Astrocyte (in vitro differentiated cells and primary cell): Measurements from ENCODE around the gene SARNP. TPM values are rescaled to one million over a fixed set of nuclear protein-coding genes. Genes with fewer than 3 reads are reported as not detected.

ENCODE experiments used
- DNase-seq: peaks from one replicate; pipeline ENCODE4 v3.0.0-alpha.2; 2010; ENCODE audit warnings: low read depth
- FAIRE-seq: peaks from 2 replicates; lab custom pipeline; 2011; peaks lifted over from hg19 to GRCh38; lab: Jason Lieb, UNC
- H2AFZ ChIP-seq: 2 replicates; pipeline ENCODE4 v1.6.0; 2012; ENCODE audit warnings: low read depth, low read length, inconsistent platforms
- H3K27ac ChIP-seq: 2 replicates; pipeline ENCODE4 v1.5.1; 2011; ENCODE audit warnings: low read depth, low read length, inconsistent platforms
- H3K27me3 ChIP-seq: 2 replicates; pipeline ENCODE4 v1.6.0; 2011; ENCODE audit warnings: low read length, inconsistent platforms; ENCODE audit not compliant: insufficient read depth
- H3K36me3 ChIP-seq: 2 replicates; pipeline ENCODE4 v1.5.1; 2011; ENCODE audit warnings: low read length, inconsistent platforms; ENCODE audit not compliant: insufficient read depth
- H3K4me1 ChIP-seq: 2 replicates; pipeline ENCODE4 v1.5.1; 2011; ENCODE audit warnings: low read length, inconsistent platforms; ENCODE audit not compliant: insufficient read depth
- H3K4me2 ChIP-seq: 2 replicates; pipeline ENCODE4 v1.6.0; 2012; ENCODE audit warnings: low read length, inconsistent platforms
- H3K4me3 ChIP-seq: 2 replicates; pipeline ENCODE4 v1.5.1; 2011; ENCODE audit warnings: low read depth, mild to moderate bottlenecking, low read length, inconsistent platforms; ENCODE audit not compliant: insufficient read depth
- H3K79me2 ChIP-seq: 2 replicates; pipeline ENCODE4 v1.6.0; 2012; ENCODE audit warnings: mild to moderate bottlenecking, low read length, inconsistent platforms; ENCODE audit not compliant: insufficient read depth
- H3K9ac ChIP-seq: 2 replicates; pipeline ENCODE4 v1.6.0; 2012; ENCODE audit warnings: mild to moderate bottlenecking, low read length, inconsistent platforms
- H3K9me3 ChIP-seq: 2 replicates; pipeline ENCODE4 v1.5.1; 2012; ENCODE audit warnings: low read depth, mild to moderate bottlenecking, low read length, inconsistent platforms; ENCODE audit not compliant: insufficient read depth
- H4K20me1 ChIP-seq: 2 replicates; pipeline ENCODE4 v1.6.0; 2012; ENCODE audit warnings: low read length, inconsistent platforms; ENCODE audit not compliant: insufficient read depth
- H3K27ac Mint-ChIP-seq: one replicate; pipeline ENCODE4 v1.8.0; 2021; ENCODE audit warnings: mild to moderate bottlenecking, mixed read lengths; ENCODE audit not compliant: unreplicated experiment
- H3K27me3 Mint-ChIP-seq: one replicate; pipeline ENCODE4 v1.8.0; 2021; ENCODE audit warnings: low read depth, mixed read lengths; ENCODE audit not compliant: unreplicated experiment
- H3K36me3 Mint-ChIP-seq: one replicate; pipeline ENCODE4 v1.8.0; 2021; ENCODE audit warnings: low read depth, mixed read lengths; ENCODE audit not compliant: unreplicated experiment
- H3K4me1 Mint-ChIP-seq: one replicate; pipeline ENCODE4 v1.8.0; 2021; ENCODE audit warnings: low read depth, mixed read lengths; ENCODE audit not compliant: unreplicated experiment
- H3K4me3 Mint-ChIP-seq: one replicate; pipeline ENCODE4 v1.8.0; 2021; ENCODE audit warnings: mild to moderate bottlenecking, moderate library complexity, mixed read lengths; ENCODE audit not compliant: unreplicated experiment
- H3K9me3 Mint-ChIP-seq: one replicate; pipeline ENCODE4 v1.8.0; 2021; ENCODE audit warnings: mild to moderate bottlenecking, mixed read lengths; ENCODE audit not compliant: unreplicated experiment
- EZH2 ChIP-seq: IDR thresholded peaks from 2 replicates; pipeline ENCODE4 v1.6.1; 2012; ENCODE audit warnings: mild to moderate bottlenecking, low read length, inconsistent platforms; ENCODE audit not compliant: insufficient read depth
- total RNA-seq: library from RNA; stranded (reverse); gene quantifications from 2 replicates; pipeline ENCODE4 v1.2.1, GENCODE V29; 2021
- TF ChIP-seq, protein P1 (sequence below): IDR thresholded peaks from 2 replicates; pipeline ENCODE4 v1.5.1; 2011; ENCODE audit warnings: low read depth, mild to moderate bottlenecking, inconsistent platforms, low read length, moderate library complexity; ENCODE audit not compliant: insufficient read depth

The SARNP gene
- total RNA-seq, 1 donor from 2014 or later: 105 TPM

- no peaks in the 10 kb centered on the region for H3K27me3 ChIP-seq
- H2AFZ ChIP-seq: no peak overlapping the region
- DNase-seq: no peak
- TF ChIP-seq, protein P1, sequence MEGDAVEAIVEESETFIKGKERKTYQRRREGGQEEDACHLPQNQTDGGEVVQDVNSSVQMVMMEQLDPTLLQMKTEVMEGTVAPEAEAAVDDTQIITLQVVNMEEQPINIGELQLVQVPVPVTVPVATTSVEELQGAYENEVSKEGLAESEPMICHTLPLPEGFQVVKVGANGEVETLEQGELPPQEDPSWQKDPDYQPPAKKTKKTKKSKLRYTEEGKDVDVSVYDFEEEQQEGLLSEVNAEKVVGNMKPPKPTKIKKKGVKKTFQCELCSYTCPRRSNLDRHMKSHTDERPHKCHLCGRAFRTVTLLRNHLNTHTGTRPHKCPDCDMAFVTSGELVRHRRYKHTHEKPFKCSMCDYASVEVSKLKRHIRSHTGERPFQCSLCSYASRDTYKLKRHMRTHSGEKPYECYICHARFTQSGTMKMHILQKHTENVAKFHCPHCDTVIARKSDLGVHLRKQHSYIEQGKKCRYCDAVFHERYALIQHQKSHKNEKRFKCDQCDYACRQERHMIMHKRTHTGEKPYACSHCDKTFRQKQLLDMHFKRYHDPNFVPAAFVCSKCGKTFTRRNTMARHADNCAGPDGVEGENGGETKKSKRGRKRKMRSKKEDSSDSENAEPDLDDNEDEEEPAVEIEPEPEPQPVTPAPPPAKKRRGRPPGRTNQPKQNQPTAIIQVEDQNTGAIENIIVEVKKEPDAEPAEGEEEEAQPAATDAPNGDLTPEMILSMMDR: no peak
- no peak for TF ChIP-seq EZH2
- H3K4me1 ChIP-seq: peaks cover 16% of the 10 kb centered on the region
- no peak for FAIRE-seq
- no peak overlapping the region for H3K9ac ChIP-seq
- no peaks in the 10 kb centered on the region for H3K79me2 ChIP-seq
- H3K4me2 ChIP-seq: no peak overlapping the region
- no peaks in the 10 kb centered on the region for H3K36me3 ChIP-seq
- Mint-ChIP-seq H3K9me3 (no peaks in the 10 kb centered on the region), H3K4me3 (no peak overlapping the region), H3K27me3 (no peaks in the 10 kb centered on the region), H3K4me1 (peaks cover 32% of the 10 kb centered on the region), H3K36me3 (no peaks in the 10 kb centered on the region), H3K27ac (no peak overlapping the region)
- H4K20me1 ChIP-seq: no peaks in the 10 kb centered on the region
- no peak overlapping the region for H3K4me3 ChIP-seq
- H3K27ac ChIP-seq: no peak overlapping the region
- no peaks in the 10 kb centered on the region for H3K9me3 ChIP-seq
Measured at GRCh38 chr12:55849616-55850343, 32.3 kb upstream of the SARNP start.

DNA sequence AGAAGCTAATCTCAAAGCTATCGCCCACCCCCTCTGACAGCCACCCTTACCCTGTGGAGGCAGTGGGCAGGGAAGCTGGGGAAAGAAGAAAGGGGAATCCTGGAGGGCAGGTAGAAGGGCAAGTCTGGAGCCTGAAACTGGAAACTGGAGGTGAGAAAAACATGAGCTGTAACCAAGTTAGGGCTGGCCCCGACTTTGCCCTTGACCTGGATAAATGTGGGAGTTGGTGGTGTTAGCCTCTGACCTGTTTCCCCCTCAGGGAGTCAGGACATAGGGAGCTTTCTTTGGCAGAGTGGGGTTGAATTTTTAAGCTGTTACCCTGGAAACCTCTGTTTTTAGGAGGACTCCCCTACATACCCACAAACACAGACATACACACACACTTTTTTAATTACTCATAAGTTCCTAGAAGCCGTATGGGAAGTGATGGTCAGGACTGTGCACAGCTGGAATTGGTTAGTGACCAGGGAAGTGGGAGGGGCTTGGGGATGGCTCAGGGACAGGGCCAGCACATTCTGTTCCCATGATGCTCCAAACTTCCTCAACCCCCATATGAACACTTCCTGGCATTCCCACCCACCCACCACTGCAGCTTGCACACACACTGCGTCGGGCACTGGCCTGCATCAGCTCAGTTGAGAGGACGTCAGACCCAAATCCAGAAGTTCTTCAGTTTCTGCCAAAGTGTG is 30.2 kb upstream of the SARNP start:
- FAIRE-seq: peak; percentile 29
- H3K27ac ChIP-seq: peak overlapping the region; percentile 99
- peak overlapping the region; percentile 11 for H3K4me3 ChIP-seq

More for the DNA sequence above, 30.2 kb upstream of the SARNP start:
- Mint-ChIP-seq H3K9me3 (no peaks in the 10 kb centered on the region), H3K36me3 (no peaks in the 10 kb centered on the region), H3K27ac (peak overlapping the region; percentile 92), H3K4me1 (peaks cover 37% of the 10 kb centered on the region), H3K27me3 (no peaks in the 10 kb centered on the region), H3K4me3 (no peak overlapping the region)
- H3K9me3 ChIP-seq: no peaks in the 10 kb centered on the region
- H3K36me3 ChIP-seq: no peaks in the 10 kb centered on the region
- peak; percentile 99 for DNase-seq
- no peaks in the 10 kb centered on the region for H3K27me3 ChIP-seq
- H3K4me2 ChIP-seq: peak overlapping the region; percentile 78
- peak overlapping the region; percentile 88 for H3K9ac ChIP-seq
- no peak for TF ChIP-seq EZH2
- TF ChIP-seq, protein P1: no peak
- H3K79me2 ChIP-seq: no peaks in the 10 kb centered on the region
- no peaks in the 10 kb centered on the region for H4K20me1 ChIP-seq
- peaks cover 23% of the 10 kb centered on the region for H3K4me1 ChIP-seq
- H2AFZ ChIP-seq: peak overlapping the region; percentile 37
